Upper lobe of right lung (tissue), 1 donor: ENCODE data around the gene LGALS13. TPM values are rescaled to one million over a fixed set of nuclear protein-coding genes. Genes with fewer than 3 reads are reported as not detected.
"Not testable (repeated sequence)": the region's sequence is repeated elsewhere in the genome, so short reads cannot be mapped to it uniquely, and the experiment has no call there.

Experiments used
- ATAC-seq: fragments of 200-7000 bp; cut with Tn5 transposase; one replicate; pipeline ENCODE4 v1.9.1; 2020; ENCODE audit warnings: mild to moderate bottlenecking, moderate library complexity
- DNase-seq: peaks from one replicate; pipeline ENCODE4 v3.0.0-alpha.2; 2020
- H3K27ac ChIP-seq: fragments of 200-600 bp; one replicate; pipeline ENCODE4 v1.8.0; 2022
- H3K27me3 ChIP-seq: fragments of 200-600 bp; one replicate; pipeline ENCODE4 v1.8.0; 2022; ENCODE audit warnings: mild to moderate bottlenecking
- H3K36me3 ChIP-seq: fragments of 200-600 bp; one replicate; pipeline ENCODE4 v1.8.0; 2022
- H3K4me1 ChIP-seq: fragments of 200-600 bp; one replicate; pipeline ENCODE4 v1.8.0; 2022
- H3K4me3 ChIP-seq: fragments of 200-600 bp; one replicate; pipeline ENCODE4 v1.8.0; 2022; ENCODE audit warnings: mild to moderate bottlenecking
- H3K9me3 ChIP-seq: fragments of 200-600 bp; one replicate; pipeline ENCODE4 v1.8.0; 2022
- intact Hi-C: fragments of 100-400 bp; cut with DNase I; formaldehyde crosslinking; loops from one replicate; pipeline ENCODE4 v1.11.0; 2022
- total RNA-seq: library from RNA; stranded (reverse); fragmentation: NEBNext Ultra II Directional; extraction: Animal tissue kit (Norgen Biotek cat#: 25700); gene quantifications from one replicate; pipeline ENCODE4 v1.2.1, GENCODE V29; 2021
- TF ChIP-seq, protein P1 (sequence below): fragments of 200-600 bp; IDR thresholded peaks from one replicate; pipeline ENCODE4 v1.8.0; 2022; ENCODE audit warnings: antibody characterized with exemption
- donor health status: DM: no; HTN: yes; CAD: no; lungs with severe emphysema.

The LGALS13 gene
- total RNA-seq, 1 donor from 2014 or later = not detected

DNA sequence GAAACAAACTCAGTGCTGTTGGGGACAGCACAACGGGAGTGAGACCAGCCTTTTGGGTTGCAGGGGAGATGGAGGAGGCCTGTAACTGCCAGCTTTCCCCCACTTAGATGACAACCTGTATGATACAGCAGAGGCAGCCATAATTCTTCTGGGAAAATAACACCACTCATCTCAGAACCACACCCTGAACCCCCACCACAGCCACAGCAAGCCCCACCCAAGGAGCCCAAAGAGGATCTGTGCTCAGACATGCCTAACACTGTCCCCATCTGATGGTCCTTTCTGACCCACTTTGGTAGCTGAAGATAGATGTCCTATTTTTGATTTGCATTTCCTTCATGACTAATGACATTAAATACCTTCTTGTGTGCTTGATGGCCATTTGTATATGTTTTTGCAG, 15.4 kb downstream of the LGALS13 start:
- H3K9me3 ChIP-seq = no peaks in the 10 kb centered on the region
- H3K36me3 ChIP-seq = no peaks in the 10 kb centered on the region
- intact Hi-C loops = no loop called here
- H3K27me3 ChIP-seq = peaks cover 6% of the 10 kb centered on the region
- H3K4me3 ChIP-seq = no peak overlapping the region
- H3K4me1 ChIP-seq = no peaks in the 10 kb centered on the region
- TF ChIP-seq, protein P1, sequence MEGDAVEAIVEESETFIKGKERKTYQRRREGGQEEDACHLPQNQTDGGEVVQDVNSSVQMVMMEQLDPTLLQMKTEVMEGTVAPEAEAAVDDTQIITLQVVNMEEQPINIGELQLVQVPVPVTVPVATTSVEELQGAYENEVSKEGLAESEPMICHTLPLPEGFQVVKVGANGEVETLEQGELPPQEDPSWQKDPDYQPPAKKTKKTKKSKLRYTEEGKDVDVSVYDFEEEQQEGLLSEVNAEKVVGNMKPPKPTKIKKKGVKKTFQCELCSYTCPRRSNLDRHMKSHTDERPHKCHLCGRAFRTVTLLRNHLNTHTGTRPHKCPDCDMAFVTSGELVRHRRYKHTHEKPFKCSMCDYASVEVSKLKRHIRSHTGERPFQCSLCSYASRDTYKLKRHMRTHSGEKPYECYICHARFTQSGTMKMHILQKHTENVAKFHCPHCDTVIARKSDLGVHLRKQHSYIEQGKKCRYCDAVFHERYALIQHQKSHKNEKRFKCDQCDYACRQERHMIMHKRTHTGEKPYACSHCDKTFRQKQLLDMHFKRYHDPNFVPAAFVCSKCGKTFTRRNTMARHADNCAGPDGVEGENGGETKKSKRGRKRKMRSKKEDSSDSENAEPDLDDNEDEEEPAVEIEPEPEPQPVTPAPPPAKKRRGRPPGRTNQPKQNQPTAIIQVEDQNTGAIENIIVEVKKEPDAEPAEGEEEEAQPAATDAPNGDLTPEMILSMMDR = no peak
- H3K27ac ChIP-seq = no peak overlapping the region
- no peak for DNase-seq
- no peak for ATAC-seq

DNA sequence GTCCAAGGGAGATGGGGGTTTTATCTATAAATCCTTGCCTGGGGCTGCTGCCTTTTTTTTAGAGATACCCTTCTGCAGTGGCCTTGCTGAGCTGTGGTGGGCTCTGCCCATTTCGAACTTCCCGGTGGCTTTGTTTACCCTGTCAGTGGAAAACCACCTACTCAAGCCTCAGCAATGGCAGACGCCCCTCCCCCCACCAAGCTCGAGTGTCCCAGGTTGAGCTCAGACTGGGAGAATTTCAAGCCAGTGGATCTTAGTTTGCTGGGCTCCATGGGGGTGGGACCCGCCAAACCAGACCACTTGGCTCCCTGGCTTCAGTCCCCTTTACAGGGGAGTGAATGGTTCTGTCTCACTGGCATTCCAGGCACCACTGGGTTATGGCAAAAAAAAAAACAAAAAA, 21.6 kb downstream of the LGALS13 start:
- DNase-seq = no peak
- TF ChIP-seq, protein P1 = no peak
- Histone ChIP-seq H3K9me3 (no peaks in the 10 kb centered on the region), H3K27ac (no peak overlapping the region), H3K4me1 (no peaks in the 10 kb centered on the region), H3K4me3 (no peak overlapping the region), H3K27me3 (peaks cover 6% of the 10 kb centered on the region), H3K36me3 (no peaks in the 10 kb centered on the region)
- no peak for ATAC-seq
- intact Hi-C loops = no loop called here

GRCh38 chr19:39627631-39628030, 25.3 kb downstream of the LGALS13 start:
- H3K27ac ChIP-seq, intact Hi-C loops, DNase-seq, ATAC-seq, H3K4me1 ChIP-seq, H3K36me3 ChIP-seq, H3K27me3 ChIP-seq, H3K9me3 ChIP-seq, H3K4me3 ChIP-seq: not testable (repeated sequence)

- intact Hi-C loops = no loop called here
- TF ChIP-seq, protein P1 = no peak
- Histone ChIP-seq H3K9me3 (no peaks in the 10 kb centered on the region), H3K36me3 (no peaks in the 10 kb centered on the region), H3K27ac (no peak overlapping the region), H3K27me3 (no peaks in the 10 kb centered on the region), H3K4me3 (no peak overlapping the region), H3K4me1 (no peaks in the 10 kb centered on the region)
- ATAC-seq (no peak), DNase-seq (no peak)
Observed at GRCh38 chr19:39631178-39631577, 28.9 kb downstream of the LGALS13 start.

- intact Hi-C loops = no loop called here
- Histone ChIP-seq H3K4me3 (no peak overlapping the region), H3K4me1 (no peaks in the 10 kb centered on the region), H3K36me3 (no peaks in the 10 kb centered on the region), H3K27me3 (no peaks in the 10 kb centered on the region), H3K9me3 (no peaks in the 10 kb centered on the region), H3K27ac (no peak overlapping the region)
- ATAC-seq = no peak
- TF ChIP-seq, protein P1 = no peak
- DNase-seq = no peak
Observed at GRCh38 chr19:39631626-39632025, 29.3 kb downstream of the LGALS13 start.

DNA sequence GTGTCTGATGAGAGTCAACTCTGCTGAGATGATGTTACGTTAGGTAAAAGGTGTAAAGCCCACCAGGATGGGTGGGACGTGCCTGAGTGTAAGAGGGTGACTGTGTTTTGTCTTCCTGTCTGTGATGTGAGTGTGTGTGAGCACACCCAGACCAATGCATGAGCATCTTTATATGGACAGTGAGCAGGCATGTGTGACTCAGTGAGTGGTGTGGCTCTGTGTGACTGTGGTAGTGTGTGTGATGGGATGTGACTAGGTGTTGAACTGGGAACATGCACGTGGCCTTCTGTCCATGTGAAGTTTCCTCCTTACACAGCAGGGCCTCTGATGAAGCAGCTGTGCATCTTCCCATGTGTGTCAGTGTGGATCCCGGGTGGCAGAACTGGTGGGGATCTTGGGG, 35.6 kb downstream of the LGALS13 start:
- H3K27me3 ChIP-seq = peaks cover 14% of the 10 kb centered on the region
- intact Hi-C loops = no loop called here
- no peak overlapping the region for H3K27ac ChIP-seq
- TF ChIP-seq, protein P1 = no peak
- DNase-seq = no peak
- no peaks in the 10 kb centered on the region for H3K9me3 ChIP-seq
- H3K4me1 ChIP-seq = no peaks in the 10 kb centered on the region
- no peak overlapping the region for H3K4me3 ChIP-seq
- H3K36me3 ChIP-seq = no peaks in the 10 kb centered on the region
- ATAC-seq = no peak
